ENCODE results near the gene CRACR2A. TPM values are rescaled to one million over a fixed set of nuclear protein-coding genes. Genes with fewer than 3 reads are reported as not detected.

CRACR2A gene
- total and polyA plus RNA-seq, 4 donors, result 1.4 to 10.2 (median 5.5) TPM

- ATAC-seq (ENCODE audit: insufficient read depth, low FRiP score) (no peak), DNase-seq (no peak)
- H3K27me3 ChIP-seq (ENCODE audit: control insufficient read depth in 3 of 3, insufficient read depth in 3 of 3, low read length in 2 of 3), result no peaks in the 10 kb centered on the region
- no peaks in the 10 kb centered on the region for H3K9me3 ChIP-seq (ENCODE audit: control insufficient read depth in 4 of 4, insufficient read depth in 3 of 4, low read length in 3 of 4)
- no peak overlapping the region for H3K27ac ChIP-seq (ENCODE audit: low read depth in 1 of 2, low read length in 1 of 2)
- H3K36me3 ChIP-seq (ENCODE audit: control insufficient read depth in 4 of 4, insufficient read depth in 4 of 4, low read length in 4 of 4), result no peaks in the 10 kb centered on the region
- no peak overlapping the region for H3K9ac ChIP-seq (ENCODE audit: insufficient read depth in 1 of 2, low read length in 2 of 2)
- no peak for TF ChIP-seq CTCF (IDR thresholded peaks at IDR 0.05; ENCODE audit: control extremely low read depth, extremely low read depth)
- no peak overlapping the region for H3K4me3 ChIP-seq
- H3K4me1 ChIP-seq (ENCODE audit: control insufficient read depth in 5 of 5, insufficient read depth in 5 of 5, low read length in 5 of 5), result no peaks in the 10 kb centered on the region
- 93 to 94% methylated on average over 9 of the region's 9 CpGs for whole genome bisulfite sequencing, 2 donors
Observed at GRCh38 chr12:3568695-3569094, 184.2 kb downstream of the CRACR2A start.

- H3K4me1 ChIP-seq (ENCODE audit: control insufficient read depth in 5 of 5, insufficient read depth in 5 of 5, low read length in 5 of 5), result no peaks in the 10 kb centered on the region
- H3K4me3 ChIP-seq, result no peak overlapping the region
- no peaks in the 10 kb centered on the region for H3K27me3 ChIP-seq (ENCODE audit: control insufficient read depth in 3 of 3, insufficient read depth in 3 of 3, low read length in 2 of 3)
- H3K9me3 ChIP-seq (ENCODE audit: control insufficient read depth in 4 of 4, insufficient read depth in 3 of 4, low read length in 3 of 4), result peaks cover 0 to 3% (median 0%) of the 10 kb centered on the region in 4 donors
- no peaks in the 10 kb centered on the region for H3K36me3 ChIP-seq (ENCODE audit: control insufficient read depth in 4 of 4, insufficient read depth in 4 of 4, low read length in 4 of 4)
- H3K9ac ChIP-seq (ENCODE audit: insufficient read depth in 1 of 2, low read length in 2 of 2), result no peak overlapping the region
- TF ChIP-seq CTCF (IDR thresholded peaks at IDR 0.05; ENCODE audit: control extremely low read depth, extremely low read depth), result no peak
- DNase-seq (no peak), ATAC-seq (ENCODE audit: insufficient read depth, low FRiP score) (no peak)
- H3K27ac ChIP-seq (ENCODE audit: low read depth in 1 of 2, low read length in 1 of 2), result no peak overlapping the region
- 70% methylated on average over 1 of the region's 1 CpG for WGBS, 2 donors
Observed at GRCh38 chr12:3565985-3566384, 186.9 kb downstream of the CRACR2A start.

Small RNA genes within 50 kb of the gene (small RNA-seq; reads per million reads assigned to genes)
- not detected for gene RNU6-174P (ENCODE audit: low replicate concordance)

Other genes starting within 250 kb of the CRACR2A start
- gene PARP11, start 120.3 kb upstream of the CRACR2A start, total RNA-seq, result 10 to 100 TPM; 12.5 to 12.8 TPM
- gene PARP11, start 120.3 kb upstream of the CRACR2A start, polyA plus RNA-seq, result 1 to 10 TPM; 2.7 to 3.7 TPM